ENCODE results near the gene ATP1A1.

The ATP1A1 gene

DNA sequence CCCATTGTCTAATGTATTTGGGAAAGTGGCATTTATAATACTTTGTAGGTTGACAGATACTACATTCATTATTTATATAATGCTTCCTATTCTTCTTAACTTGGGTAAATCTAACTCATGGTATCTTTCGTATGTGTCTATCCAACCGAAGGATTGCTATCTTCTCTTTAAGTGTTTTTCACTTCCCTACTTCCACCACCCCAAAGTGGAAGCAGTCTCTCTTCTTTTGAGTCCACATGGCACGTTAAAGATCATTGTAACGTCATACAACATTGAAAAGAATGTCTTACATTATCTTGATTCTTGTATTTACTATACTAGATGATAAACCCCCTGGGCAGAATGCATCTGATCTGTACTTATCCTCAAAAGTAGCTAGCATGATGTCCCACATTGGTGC is 21.2 kb downstream of the ATP1A1 start:
- Histone ChIP-seq H3K27ac (ENCODE audit: low read depth, low read length) (no peak overlapping the region), H2AFZ (ENCODE audit: low read depth, low read length, severe bottlenecking) (no peak overlapping the region), H3K79me2 (ENCODE audit: insufficient read depth, low read length) (no peaks in the 10 kb centered on the region), H3K36me3 (ENCODE audit: low read length) (peaks cover 23% of the 10 kb centered on the region; the same call in 1 of the 2 replicates), H3K9ac (ENCODE audit: low read length) (no peak overlapping the region), H3K9me3 (ENCODE audit: insufficient read depth, low read length) (no peaks in the 10 kb centered on the region), H3F3A (ENCODE audit: insufficient read depth) (no peaks in the 10 kb centered on the region), H4K20me1 (ENCODE audit: low read depth, low read length) (no peaks in the 10 kb centered on the region), H3K27me3 (ENCODE audit: low read length) (no peaks in the 10 kb centered on the region), H3K9me2 (replicated peaks; ENCODE audit: insufficient read depth, low read length) (no peaks in the 10 kb centered on the region), H3K4me3 (ENCODE audit: insufficient read depth, low read length, poor library complexity, severe bottlenecking) (no peak overlapping the region), H3K4me2 (ENCODE audit: low read depth, low read length, poor library complexity, severe bottlenecking) (no peak overlapping the region)
- TF ChIP-seq EZH2phosphoT487 (conservative IDR thresholded peaks at IDR 0.05; ENCODE audit: low read length) = no peak
- TF ChIP-seq, protein P1, sequence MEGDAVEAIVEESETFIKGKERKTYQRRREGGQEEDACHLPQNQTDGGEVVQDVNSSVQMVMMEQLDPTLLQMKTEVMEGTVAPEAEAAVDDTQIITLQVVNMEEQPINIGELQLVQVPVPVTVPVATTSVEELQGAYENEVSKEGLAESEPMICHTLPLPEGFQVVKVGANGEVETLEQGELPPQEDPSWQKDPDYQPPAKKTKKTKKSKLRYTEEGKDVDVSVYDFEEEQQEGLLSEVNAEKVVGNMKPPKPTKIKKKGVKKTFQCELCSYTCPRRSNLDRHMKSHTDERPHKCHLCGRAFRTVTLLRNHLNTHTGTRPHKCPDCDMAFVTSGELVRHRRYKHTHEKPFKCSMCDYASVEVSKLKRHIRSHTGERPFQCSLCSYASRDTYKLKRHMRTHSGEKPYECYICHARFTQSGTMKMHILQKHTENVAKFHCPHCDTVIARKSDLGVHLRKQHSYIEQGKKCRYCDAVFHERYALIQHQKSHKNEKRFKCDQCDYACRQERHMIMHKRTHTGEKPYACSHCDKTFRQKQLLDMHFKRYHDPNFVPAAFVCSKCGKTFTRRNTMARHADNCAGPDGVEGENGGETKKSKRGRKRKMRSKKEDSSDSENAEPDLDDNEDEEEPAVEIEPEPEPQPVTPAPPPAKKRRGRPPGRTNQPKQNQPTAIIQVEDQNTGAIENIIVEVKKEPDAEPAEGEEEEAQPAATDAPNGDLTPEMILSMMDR (IDR thresholded peaks at IDR 0.05; ENCODE audit: insufficient read depth, low read length, poor library complexity, severe bottlenecking) = no peak

DNA sequence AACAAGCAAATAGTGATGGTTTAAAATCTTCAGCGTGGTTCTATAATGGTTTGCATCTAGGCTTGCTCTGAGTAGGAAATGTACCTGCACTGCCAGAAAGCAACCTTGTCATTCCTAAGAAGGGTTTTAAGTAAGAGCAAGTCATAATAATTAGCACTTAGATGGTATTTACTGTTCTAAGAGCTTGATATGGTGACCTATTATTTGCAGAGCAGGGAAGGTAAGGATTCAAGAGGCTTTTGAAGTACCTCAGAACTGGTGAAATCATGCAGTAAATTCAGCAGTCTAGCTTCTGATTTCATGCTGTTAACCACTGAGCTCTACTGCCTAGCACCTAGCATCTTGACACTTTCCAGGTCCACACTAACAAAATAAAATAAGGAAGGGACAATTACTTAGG is 23.7 kb downstream of the ATP1A1 start:
- H3K27ac ChIP-seq (ENCODE audit: low read depth, low read length) = no peak overlapping the region
- no peak overlapping the region for H2AFZ ChIP-seq (ENCODE audit: low read depth, low read length, severe bottlenecking)
- H4K20me1 ChIP-seq (ENCODE audit: low read depth, low read length) = no peaks in the 10 kb centered on the region
- no peaks in the 10 kb centered on the region for H3K79me2 ChIP-seq (ENCODE audit: insufficient read depth, low read length)
- H3K27me3 ChIP-seq (ENCODE audit: low read length) = no peaks in the 10 kb centered on the region
- TF ChIP-seq EZH2phosphoT487 (conservative IDR thresholded peaks at IDR 0.05; ENCODE audit: low read length) = no peak
- TF ChIP-seq, protein P1 (IDR thresholded peaks at IDR 0.05; ENCODE audit: insufficient read depth, low read length, poor library complexity, severe bottlenecking) = no peak
- no peaks in the 10 kb centered on the region for H3K9me2 ChIP-seq (replicated peaks; ENCODE audit: insufficient read depth, low read length)
- H3K9ac ChIP-seq (ENCODE audit: low read length) = no peak overlapping the region
- H3F3A ChIP-seq (ENCODE audit: insufficient read depth) = no peaks in the 10 kb centered on the region
- no peak overlapping the region for H3K4me3 ChIP-seq (ENCODE audit: insufficient read depth, low read length, poor library complexity, severe bottlenecking)
- no peak overlapping the region for H3K4me2 ChIP-seq (ENCODE audit: low read depth, low read length, poor library complexity, severe bottlenecking)
- peaks cover 17% of the 10 kb centered on the region; the same call in 1 of the 2 replicates for H3K36me3 ChIP-seq (ENCODE audit: low read length)
- H3K9me3 ChIP-seq (ENCODE audit: insufficient read depth, low read length) = no peaks in the 10 kb centered on the region

DNA sequence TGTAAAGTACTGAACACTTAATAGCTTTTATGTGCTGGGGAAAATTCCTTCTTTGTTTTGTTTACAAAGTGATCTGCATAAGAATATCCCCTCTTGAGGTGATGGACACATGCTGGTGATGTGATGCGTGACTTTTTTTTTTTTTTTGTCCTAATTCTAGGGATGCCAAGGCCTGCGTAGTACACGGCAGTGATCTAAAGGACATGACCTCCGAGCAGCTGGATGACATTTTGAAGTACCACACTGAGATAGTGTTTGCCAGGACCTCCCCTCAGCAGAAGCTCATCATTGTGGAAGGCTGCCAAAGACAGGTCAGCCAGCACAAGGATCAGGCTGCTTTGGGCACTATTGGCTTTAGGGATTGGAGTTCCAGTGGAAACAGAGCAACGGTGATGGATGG is 24.7 kb downstream of the ATP1A1 start:
- H3K4me2 ChIP-seq (ENCODE audit: low read depth, low read length, poor library complexity, severe bottlenecking) = no peak overlapping the region
- H3K9me3 ChIP-seq (ENCODE audit: insufficient read depth, low read length) = no peaks in the 10 kb centered on the region
- no peak for TF ChIP-seq EZH2phosphoT487 (conservative IDR thresholded peaks at IDR 0.05; ENCODE audit: low read length)
- TF ChIP-seq, protein P1 (IDR thresholded peaks at IDR 0.05; ENCODE audit: insufficient read depth, low read length, poor library complexity, severe bottlenecking) = no peak
- no peak overlapping the region for H3K27ac ChIP-seq (ENCODE audit: low read depth, low read length)
- H4K20me1 ChIP-seq (ENCODE audit: low read depth, low read length) = no peaks in the 10 kb centered on the region
- H3K36me3 ChIP-seq (ENCODE audit: low read length) = peaks cover 11% of the 10 kb centered on the region; the same call in 1 of the 2 replicates
- no peak overlapping the region for H3K4me3 ChIP-seq (ENCODE audit: insufficient read depth, low read length, poor library complexity, severe bottlenecking)
- H3K9ac ChIP-seq (ENCODE audit: low read length) = no peak overlapping the region
- no peaks in the 10 kb centered on the region for H3K79me2 ChIP-seq (ENCODE audit: insufficient read depth, low read length)
- no peaks in the 10 kb centered on the region for H3K9me2 ChIP-seq (replicated peaks; ENCODE audit: insufficient read depth, low read length)
- H3F3A ChIP-seq (ENCODE audit: insufficient read depth) = no peaks in the 10 kb centered on the region
- H2AFZ ChIP-seq (ENCODE audit: low read depth, low read length, severe bottlenecking) = no peak overlapping the region
- no peaks in the 10 kb centered on the region for H3K27me3 ChIP-seq (ENCODE audit: low read length)
